Gastrocnemius medialis (tissue), 4 donors: ENCODE data around the gene TBC1D3B. TPM values are rescaled to one million over a fixed set of nuclear protein-coding genes. Genes with fewer than 3 reads are reported as not detected.

Source experiments
- ATAC-seq, 2 donors: fragments of 150-250 bp; one replicate each; pipeline ENCODE4 v1.9.1; 2016
- DNase-seq, 2 donors: peaks; one replicate each; pipeline ENCODE4 v3.0.0-alpha.2; 2019
- H3K27ac ChIP-seq, 4 donors: fragments of 200-600 bp; sonication (generic); 1 replicate in 1 of 4; 2 replicates in 3 of 4; pipeline ENCODE4 v1.5.1; 2016 to 2018; ENCODE audit warnings: mild to moderate bottlenecking in 2 of 4, moderate library complexity in 1 of 4
- H3K27me3 ChIP-seq, 3 donors: fragments of 200-600 bp; sonication (generic) in 2 of 3; 1 replicate in 1 of 3; 2 replicates in 2 of 3; pipeline versions ENCODE4 v1.5.1 to v1.6.0; 2016 to 2019; ENCODE audit warnings: mild to moderate bottlenecking in 1 of 3, moderate library complexity in 1 of 3
- H3K36me3 ChIP-seq, 2 donors: fragments of 200-600 bp; sonication (generic) in 1 of 2; one replicate each; pipeline ENCODE4 v1.5.1; 2017 to 2018
- H3K4me1 ChIP-seq, 2 donors: fragments of 200-600 bp; sonication (generic) in 1 of 2; one replicate each; pipeline ENCODE4 v1.5.1; 2016 to 2017; ENCODE audit warnings: mild to moderate bottlenecking in 2 of 2
- H3K4me3 ChIP-seq, 4 donors: fragments of 200-600 bp; sonication (generic) in 3 of 4; 1 replicate in 1 of 4; 2 replicates in 3 of 4; pipeline ENCODE4 v1.5.1; 2016 to 2019; ENCODE audit warnings: mild to moderate bottlenecking in 2 of 4
- H3K9me3 ChIP-seq, 3 donors: fragments of 200-600 bp; sonication (generic) in 2 of 3; 1 replicate in 1 of 3; 2 replicates in 2 of 3; pipeline ENCODE4 v1.5.1; 2016 to 2019
- CTCF ChIP-seq, 5 experiments: fragments of 450-650 bp in 3 of 5; fragments of 200-600 bp in 2 of 5; sonication (generic) in 2 of 5; IDR thresholded peaks in 4 of 5; conservative IDR thresholded peaks in 1 of 5; 1 replicate in 4 of 5; 2 replicates in 1 of 5; pipeline ENCODE4 v1.5.1; 2016 to 2019; ENCODE audit warnings: antibody characterized with exemption in 5 of 5, mild to moderate bottlenecking in 3 of 5, moderate library complexity in 3 of 5
- POLR2A ChIP-seq, 2 donors: fragments of 450-650 bp; IDR thresholded peaks; one replicate each; pipeline ENCODE4 v1.6.1; 2017; ENCODE audit warnings: antibody characterized with exemption in 2 of 2, mild to moderate bottlenecking in 2 of 2, moderate library complexity in 2 of 2
- in situ Hi-C, 4 donors: fragments of 200-750 bp; cut with MboI; loops; one replicate each; pipeline versions ENCODE4 v1.15.0 to v1.8.0; 2017; ENCODE audit warnings: low sequenced_read_pairs in 4 of 4
- intact Hi-C: fragments of 100-400 bp; cut with DNase I; formaldehyde crosslinking; loops from one replicate; pipeline ENCODE4 v1.15.1; 2023; ENCODE audit warnings: low total_unique reads
- total RNA-seq, 4 donors: library from RNA; depleted of rRNA; stranded (reverse); fragments of >200 nt; gene quantifications; one replicate each; pipeline versions ENCODE4 v1.1.0 to v1.2.3, GENCODE V29; 2016

The TBC1D3B gene
- total RNA-seq, 4 donors from 2014 or later, result 0.98 to 4.8 TPM; not detected in 2

- in situ Hi-C loops, result loop anchor here in 3 of 4 donors (10.0 to 25.0 kb wide), 3 partner anchors 156 to 178 kb away; partner anchors contain the start of genes CCL14 (in 1 of the 3) and CCL16 (in 1 of the 3)
- H3K9me3 ChIP-seq, result no peaks in the 10 kb centered on the region
- H3K36me3 ChIP-seq, result no peaks in the 10 kb centered on the region
- ATAC-seq (no peak), DNase-seq (no peak)
- no peak overlapping the region for H3K4me3 ChIP-seq
- H3K27ac ChIP-seq, result no peak overlapping the region
- H3K27me3 ChIP-seq, result no peaks in the 10 kb centered on the region
- no peak for TF ChIP-seq CTCF (IDR thresholded peaks at IDR 0.05 in 4 of 5, conservative IDR thresholded peaks at IDR 0.05 in 1 of 5)
- no peak for TF ChIP-seq POLR2A (IDR thresholded peaks at IDR 0.05)
- no peaks in the 10 kb centered on the region for H3K4me1 ChIP-seq
- intact Hi-C loops, result loop anchor here (10.0 kb wide), 1 partner anchor 168 kb away; no protein-coding TSS in a partner anchor
These were observed 33.6 kb downstream of the TBC1D3B start for GRCh38 chr17:36142806-36143205.

GRCh38 chr17:36142235-36142634 is 34.2 kb downstream of the TBC1D3B start:
- Histone ChIP-seq H3K27me3 (no peaks in the 10 kb centered on the region), H3K4me1 (no peaks in the 10 kb centered on the region), H3K36me3 (no peaks in the 10 kb centered on the region), H3K9me3 (no peaks in the 10 kb centered on the region), H3K27ac (no peak overlapping the region), H3K4me3 (no peak overlapping the region)
- DNase-seq (no peak), ATAC-seq (no peak)
- intact Hi-C loops, result loop anchor here (10.0 kb wide), 1 partner anchor 167 kb away; no protein-coding TSS in a partner anchor
- in situ Hi-C loops, result loop anchor here in 3 of 4 donors (10.0 to 25.0 kb wide), 3 partner anchors 155 to 177 kb away; partner anchors contain the start of genes CCL14 (in 1 of the 3) and CCL16 (in 1 of the 3)
- TF ChIP-seq POLR2A (IDR thresholded peaks at IDR 0.05) (no peak), CTCF (IDR thresholded peaks at IDR 0.05 in 4 of 5, conservative IDR thresholded peaks at IDR 0.05 in 1 of 5) (no peak)

- no peaks in the 10 kb centered on the region for H3K9me3 ChIP-seq
- H3K36me3 ChIP-seq, result no peaks in the 10 kb centered on the region
- H3K27me3 ChIP-seq, result peaks cover 0 to 2% (median 0%) of the 10 kb centered on the region in 3 donors
- H3K4me3 ChIP-seq, result no peak overlapping the region
- TF ChIP-seq POLR2A (IDR thresholded peaks at IDR 0.05) (no peak), CTCF (IDR thresholded peaks at IDR 0.05 in 4 of 5, conservative IDR thresholded peaks at IDR 0.05 in 1 of 5) (no peak)
- ATAC-seq (no peak), DNase-seq (no peak)
- in situ Hi-C loops, result loop anchor here in 1 of 4 donors (25.0 kb wide), 1 partner anchor 149 kb away; the partner anchor contains the start of genes CCL14 and CCL16
- intact Hi-C loops, result no loop called here
- no peak overlapping the region for H3K27ac ChIP-seq
- H3K4me1 ChIP-seq, result no peaks in the 10 kb centered on the region
These were observed 40.0 kb downstream of the TBC1D3B start for GRCh38 chr17:36136439-36136838.

GRCh38 chr17:36136036-36136435 is 40.4 kb downstream of the TBC1D3B start:
- no peak overlapping the region for H3K27ac ChIP-seq
- no peak for TF ChIP-seq CTCF (IDR thresholded peaks at IDR 0.05 in 4 of 5, conservative IDR thresholded peaks at IDR 0.05 in 1 of 5)
- no peak for TF ChIP-seq POLR2A (IDR thresholded peaks at IDR 0.05)
- intact Hi-C loops (no loop called here), in situ Hi-C loops (loop anchor here in 1 of 4 donors (25.0 kb wide), 1 partner anchor 149 kb away; the partner anchor contains the start of genes CCL14 and CCL16)
- H3K9me3 ChIP-seq, result no peaks in the 10 kb centered on the region
- no peak for ATAC-seq
- no peaks in the 10 kb centered on the region for H3K4me1 ChIP-seq
- H3K27me3 ChIP-seq, result peaks cover 0 to 2% (median 0%) of the 10 kb centered on the region in 3 donors
- no peaks in the 10 kb centered on the region for H3K36me3 ChIP-seq
- H3K4me3 ChIP-seq, result no peak overlapping the region
- no peak for DNase-seq
